DMS153 treated with DMSO at 0.1 percent for 48 hours (cell line): ENCODE data around the gene VGF.

Experiments
- DNase-seq: peaks from one replicate; lab custom pipeline; 2025; ENCODE audit not compliant: unreplicated experiment; lab: John Stamatoyannopoulos, UW

Gene VGF

DNA sequence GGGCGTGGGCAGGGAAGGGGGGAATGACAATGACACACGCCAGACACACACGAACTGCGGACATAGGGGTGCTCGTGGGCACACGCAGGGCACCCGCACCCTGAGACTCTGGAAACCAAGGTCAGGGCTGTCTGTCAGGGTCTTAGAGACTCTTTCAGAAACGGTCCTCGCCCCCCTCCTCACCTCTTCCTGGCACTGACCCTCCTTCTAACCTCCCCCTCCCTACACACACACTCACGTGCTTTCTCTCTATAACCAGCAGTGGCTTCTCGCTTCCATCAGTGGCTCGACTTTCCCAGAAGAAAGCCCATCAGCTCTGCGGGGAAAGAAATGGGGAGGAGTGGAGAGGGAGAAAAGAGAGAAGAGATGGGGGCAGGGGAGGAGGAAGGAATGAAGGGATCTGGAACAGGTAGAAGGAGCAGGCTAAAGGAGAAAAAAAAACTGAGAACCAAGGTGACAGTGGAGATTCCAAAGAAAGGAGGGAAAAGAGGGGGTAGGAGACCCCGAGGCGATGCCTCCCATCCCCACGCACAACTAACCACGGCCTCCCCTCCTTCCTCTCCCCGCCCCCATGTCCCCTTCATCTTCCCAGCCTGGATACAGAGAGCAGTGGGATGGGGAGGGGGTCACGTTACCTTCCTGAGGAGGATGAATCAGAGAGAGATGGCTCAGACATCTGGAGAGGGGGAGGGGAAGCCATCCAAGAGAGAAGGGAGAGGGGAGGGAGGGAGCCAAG lies 1.7 kb upstream of the VGF start:
- DNase-seq, result no peak

DNA sequence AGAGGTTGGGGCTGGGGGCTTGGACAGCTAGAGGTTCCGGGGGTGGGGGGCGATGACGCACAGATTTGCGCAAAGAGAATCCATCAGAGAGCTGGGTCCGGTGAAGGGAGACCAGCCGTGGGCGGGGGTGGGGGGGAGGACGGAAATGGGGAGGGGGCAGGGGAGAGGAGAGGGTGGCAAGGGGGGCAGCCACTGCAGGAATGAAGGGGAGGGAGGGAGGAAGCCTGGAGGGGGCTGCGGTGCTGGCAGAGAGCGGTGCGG lies 1.2 kb upstream of the VGF start:
- no peak for DNase-seq

DNA sequence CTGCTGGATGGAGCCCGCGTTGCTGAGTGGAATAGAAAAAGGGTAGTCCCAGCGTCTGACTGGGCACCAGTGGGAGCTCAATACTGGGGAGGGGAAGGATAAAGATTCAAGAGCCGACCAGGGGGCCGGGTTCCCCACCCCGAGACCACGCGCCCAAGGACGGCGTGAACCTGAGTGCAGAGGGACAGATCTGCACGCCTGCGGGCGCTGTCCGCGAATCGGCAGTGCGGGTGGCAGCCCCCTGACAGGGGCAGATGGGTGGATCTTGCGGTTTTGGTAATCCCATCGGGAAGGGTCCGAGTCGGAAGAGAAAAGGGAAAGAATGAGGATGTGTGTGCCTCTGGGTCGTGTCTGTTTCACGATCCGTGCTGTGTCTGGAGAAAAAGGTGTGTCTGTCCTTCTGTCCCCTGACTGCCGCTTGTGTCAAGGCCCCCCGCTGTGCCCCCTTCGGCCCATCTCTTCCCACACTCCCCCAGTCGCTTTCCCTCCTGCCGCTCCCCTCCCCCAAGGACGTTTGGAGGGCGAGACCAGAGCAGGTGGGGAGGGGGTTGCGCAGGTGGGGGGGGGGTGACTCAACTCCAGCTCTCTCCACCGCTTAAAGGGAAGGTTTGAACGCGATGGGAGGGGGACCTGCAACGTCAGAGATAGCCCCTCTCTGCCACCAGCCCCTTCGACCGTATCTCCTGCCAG lies 734 bp upstream of the VGF start:
- DNase-seq, result no peak

DNA sequence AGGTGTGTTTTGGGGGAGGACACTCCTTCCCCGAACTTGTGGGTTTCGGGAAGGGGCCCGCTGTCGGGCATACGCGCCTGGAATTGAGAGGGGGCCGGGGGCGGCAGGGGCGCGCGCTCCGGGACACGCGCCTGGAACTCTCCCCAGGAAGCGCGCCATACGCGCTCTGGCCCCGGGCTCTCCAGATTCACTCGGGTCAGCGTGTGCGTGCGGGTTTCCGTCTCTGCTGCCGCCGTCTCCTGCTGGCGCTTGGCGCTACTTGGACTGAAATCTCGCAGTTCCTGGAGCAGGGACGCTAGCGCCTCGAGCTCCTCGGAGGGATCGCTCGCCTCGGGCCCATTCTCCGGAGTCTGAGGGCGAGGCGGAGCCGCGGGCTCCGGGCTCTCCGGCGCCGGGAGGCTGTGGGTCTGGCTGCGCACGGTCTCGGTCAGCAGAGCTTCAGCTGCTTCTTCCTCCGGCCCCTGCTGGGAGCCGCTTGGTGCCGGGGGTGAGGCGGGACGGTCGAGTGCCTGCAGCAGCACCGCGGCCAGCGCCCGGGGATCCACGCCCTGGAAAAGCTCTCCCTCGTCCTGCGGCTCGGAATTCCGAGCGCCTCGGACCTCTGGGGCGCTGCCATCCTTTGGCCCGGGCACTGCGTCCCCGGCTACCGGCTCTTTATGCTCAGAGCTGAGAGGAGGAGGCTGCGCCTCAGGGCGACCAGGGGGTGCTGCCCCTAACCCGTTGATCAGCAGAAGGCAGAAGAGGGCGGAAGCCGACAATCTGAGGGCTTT lies 1.1 kb downstream of the VGF start:
- DNase-seq, result no peak

DNA sequence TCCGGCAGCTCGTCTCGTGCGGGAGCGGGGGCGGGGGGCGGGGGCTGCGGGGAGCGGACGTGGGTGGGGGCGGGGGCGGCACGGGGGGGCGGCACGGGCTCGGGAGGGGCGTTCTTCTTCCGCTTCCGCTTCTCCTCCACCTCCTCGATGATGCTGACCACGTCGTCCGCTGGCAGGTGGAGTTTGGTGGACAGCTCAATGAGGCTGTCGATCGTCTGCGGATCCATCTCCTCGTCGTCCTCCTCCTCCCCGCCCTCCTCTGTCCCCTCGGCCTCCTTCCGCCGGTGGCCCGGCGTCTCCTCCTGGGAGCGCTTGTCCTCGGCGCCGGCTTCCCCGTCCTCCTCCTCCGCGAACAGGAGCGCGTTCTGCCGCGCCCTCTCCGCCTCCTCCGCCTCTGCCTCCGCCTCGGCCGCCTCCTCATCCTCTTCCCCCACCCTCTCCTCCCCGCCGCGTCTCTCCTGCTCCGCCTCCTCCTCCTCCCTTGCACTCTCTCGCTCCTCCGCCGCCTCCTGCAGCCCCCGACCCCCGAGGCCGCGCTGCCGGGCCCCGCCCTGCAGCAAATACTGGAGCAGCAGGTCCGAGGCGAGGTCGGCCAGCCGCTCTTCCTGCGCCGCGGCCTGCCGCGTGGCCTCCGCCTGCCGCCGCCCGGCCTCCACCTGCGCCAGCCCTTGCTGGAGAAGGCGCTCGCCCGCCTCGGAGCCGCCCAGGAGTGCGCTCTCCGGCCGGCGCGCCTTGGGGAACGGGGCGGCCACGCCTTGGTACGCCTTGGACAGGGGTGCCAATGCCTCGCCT lies 1.9 kb downstream of the VGF start:
- peak; percentile 58 for DNase-seq

DNA sequence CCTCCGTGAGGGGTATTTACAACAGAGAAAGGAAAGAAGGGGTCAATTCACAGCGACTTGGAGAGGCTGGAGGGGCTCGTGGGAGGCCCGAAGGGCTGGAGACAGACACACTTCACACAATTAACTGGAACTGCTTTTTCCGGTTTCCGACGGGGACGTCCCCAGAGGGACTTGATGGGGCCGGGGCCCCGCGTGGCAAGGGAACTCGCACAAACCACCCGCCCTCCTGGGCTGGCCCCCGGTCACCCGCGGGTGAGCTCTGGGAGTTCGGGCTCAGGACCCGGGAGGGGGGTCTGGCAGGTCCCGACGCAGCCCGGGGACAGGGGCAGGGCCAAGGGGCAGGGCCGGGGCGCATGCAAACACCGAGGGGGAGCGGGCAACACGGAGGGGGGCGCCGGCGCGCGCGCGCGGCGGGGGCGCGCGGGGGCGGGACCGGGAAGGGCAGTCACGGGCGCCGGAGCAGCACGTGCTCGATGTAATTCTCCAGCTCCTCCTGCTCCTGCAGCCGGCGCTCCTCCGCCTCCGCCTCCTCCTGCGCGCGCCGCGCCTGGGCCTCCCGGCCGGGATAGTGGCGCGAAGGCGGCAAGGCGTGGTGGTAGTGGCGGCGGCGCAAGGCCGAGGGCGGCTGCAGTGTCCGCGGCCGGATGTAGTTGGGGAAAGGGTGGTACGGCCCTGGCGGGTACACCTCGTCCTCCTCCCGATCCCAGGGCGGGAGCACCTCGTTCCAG lies 2.7 kb downstream of the VGF start:
- DNase-seq, result no peak

DNA sequence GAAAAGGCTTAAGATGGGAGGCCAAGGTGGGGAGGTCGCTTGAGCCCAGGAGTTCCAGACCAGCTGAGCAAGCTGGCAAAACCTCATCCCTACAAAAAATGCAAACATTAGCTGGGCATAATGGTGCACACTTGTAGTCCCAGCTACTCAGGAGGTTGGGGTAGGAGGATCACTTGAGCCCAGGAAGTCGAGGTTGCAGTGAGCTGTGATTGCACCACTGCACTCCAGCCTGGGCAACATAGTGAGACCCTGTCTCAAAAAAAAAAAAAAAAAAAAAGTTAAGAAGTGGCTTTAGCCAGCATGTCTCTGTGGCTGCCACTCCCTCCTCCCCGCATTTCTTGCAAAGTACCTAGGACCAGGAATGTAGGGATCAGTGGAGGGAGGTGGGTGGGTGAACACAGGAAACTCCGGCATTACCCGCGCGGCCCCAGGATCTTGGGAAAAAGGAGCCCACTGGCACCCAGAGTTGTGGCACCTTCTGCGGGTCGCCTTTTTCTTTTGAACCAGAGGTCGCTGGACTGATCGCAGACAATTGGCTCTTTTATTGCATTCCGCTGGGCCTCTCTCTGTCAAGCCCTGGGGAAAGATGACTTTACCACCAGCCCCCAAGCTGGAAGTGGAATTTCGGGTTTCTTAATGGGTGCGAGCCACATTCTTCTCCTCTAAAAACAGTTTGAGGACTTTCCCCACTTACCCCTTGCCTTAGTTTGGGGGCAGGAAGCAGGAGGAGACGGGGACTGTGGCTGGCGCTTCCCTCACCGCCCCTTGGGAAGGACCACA lies 3.5 kb downstream of the VGF start:
- no peak for DNase-seq

DNA sequence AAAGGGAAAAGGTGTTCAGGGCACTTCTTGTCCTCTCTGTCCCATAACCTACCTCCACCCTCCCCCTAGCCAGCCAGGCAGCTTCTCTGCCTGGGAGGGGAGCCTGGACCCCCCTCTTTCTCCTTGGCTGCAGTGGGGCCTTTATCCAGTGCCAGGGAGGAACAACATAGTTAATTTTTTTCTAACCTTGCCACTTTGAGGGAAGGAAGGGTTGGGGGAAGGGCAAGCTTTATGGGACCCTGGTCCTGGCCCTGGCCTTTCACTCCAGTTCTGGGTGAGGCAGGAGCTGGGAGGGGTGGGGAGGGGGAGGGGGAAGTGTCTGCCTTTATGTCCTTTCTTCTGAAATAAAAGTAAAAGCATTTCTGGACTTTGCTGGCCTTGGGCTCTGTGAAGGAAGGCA lies 4.5 kb downstream of the VGF start:
- DNase-seq, result no peak

DNA sequence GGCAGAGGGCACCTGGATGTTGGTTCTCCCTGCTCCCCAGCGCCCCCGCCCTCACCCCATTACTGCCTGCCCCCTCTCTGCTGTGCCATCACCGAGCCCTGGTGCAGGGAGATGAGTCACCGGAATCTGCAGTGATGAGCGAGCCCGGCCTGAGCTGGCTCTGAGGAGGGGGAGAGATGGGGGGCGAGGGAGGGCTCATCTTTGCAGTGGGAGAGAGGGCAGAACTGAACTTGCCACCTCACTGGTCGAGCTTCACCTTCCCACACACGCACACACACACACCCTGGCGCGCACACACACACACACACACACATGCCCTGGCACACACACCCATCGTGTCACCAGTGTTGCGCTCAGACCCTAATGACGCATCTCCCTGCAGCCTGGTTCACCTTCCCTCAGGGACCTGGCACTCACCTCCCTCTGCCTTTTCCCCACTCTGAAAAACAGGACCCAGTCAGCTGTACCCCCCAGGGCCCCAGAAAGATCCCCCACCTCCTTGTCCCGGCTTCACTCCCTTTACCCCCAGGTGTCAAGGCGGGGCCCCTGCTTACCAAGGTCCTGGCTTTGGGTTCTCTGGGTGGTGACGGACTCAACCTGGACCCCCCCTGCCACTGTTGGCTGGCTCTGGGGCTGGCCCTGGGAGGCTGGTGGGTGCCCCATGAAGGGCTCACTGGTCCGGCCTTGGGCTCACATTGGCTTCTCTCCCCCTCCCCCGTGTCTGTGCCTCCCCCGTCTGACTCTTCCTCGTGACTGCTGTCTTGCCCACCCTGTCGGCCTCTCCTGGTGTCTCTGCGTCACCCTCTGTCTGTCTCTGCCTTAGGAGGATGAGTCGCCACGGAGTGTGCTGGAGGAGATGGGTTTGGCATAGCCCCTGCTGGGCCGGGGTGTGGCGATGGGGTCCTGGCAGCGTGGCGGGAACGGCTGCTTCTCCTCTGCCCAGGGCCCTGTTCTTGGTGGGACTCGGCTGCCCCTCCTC lies 5.4 kb downstream of the VGF start:
- DNase-seq, result no peak

DNA sequence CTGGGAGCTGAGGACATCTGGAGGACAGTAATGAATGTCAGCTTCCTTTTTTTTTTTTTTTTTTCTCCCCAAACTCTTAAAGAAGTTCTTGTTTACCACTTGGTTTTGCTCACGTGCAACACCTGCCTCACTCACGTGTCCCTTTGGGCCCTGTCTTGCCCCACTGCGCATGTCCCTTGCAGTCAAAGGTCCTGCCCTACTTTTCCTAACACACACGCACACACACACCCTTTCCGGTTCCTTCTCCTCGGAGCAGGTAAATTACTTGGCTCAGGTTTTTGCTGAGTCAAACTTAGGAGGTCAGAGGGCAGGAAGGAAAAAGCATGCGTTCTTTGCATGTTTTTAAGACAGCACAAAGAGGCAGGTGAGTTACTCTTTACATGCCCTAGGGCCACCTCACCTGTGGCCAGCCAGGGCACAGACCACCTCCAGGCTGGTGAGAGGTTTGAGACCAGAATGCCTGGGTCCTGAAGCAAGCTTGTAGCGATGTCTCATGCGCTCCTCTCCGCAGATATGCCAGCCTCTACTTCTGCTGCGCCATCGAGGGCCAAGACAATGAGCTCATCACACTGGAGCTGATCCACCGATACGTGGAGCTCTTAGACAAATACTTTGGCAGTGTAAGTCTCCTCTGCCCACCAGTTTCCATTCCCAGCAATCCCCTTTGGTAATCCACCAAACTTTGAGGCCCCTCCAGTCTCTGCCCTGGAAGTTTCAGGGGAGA lies 8.3 kb downstream of the VGF start:
- DNase-seq, result no peak

DNA sequence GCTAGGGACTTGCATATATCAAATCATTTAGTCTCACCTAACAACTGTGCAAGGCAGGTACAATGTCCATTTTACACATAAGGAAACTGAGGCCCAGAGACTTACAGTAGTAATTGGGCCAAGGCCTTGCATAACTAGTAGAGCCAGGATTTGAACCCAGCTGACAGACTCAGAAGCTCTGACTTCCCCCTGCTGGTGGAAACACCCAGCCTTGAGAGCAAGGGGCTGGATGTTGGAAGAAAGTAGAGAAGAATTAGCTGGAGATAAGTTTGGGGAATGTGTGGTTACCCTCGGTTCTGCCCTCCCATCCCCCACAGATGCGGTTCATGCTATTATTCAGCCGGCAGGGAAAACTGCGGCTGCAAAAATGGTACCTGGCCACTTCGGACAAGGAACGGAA lies 9.1 kb downstream of the VGF start:
- no peak for DNase-seq

DNA sequence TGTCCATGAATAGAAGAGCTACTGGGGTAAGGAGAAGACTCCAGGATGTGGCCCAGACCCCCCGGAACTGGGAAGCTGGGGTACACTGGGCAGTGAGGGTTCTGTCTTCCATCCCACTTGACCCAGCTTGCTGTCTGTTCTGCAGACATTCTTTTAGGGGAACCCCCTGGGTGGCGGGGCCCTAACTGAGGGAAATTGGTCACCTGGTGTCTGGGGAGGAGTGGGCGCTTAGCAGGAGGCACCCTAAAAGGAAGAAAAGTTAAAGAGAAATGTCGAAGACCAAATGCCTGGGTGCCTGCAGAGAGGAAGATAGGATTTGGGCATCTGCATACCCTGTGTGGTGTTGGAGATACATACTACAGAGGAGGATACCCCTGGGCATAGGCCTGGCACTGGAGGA lies 10.1 kb downstream of the VGF start:
- DNase-seq, result no peak

DNA sequence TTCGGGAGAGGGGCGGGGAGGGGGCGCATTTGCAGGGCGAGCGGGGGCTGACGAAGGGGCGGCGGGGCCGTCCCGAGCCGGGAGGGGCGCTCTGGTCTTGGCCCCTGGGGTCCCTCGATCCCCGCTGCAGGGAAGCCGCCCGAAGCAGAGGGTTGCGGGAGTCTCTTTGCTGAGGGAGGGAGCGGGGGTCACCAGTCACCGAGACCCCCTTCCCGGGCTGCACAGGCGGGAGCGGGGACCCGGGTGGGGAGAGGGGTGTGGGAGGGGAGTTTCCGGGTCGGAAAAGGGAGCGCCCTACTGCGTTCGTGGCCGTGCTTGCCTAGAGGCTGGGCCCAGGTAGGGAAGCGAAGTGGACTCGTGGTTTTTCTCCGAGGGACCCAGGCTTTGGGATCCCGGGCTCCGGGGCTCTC lies 10.7 kb downstream of the VGF start:
- DNase-seq, result no peak

DNA sequence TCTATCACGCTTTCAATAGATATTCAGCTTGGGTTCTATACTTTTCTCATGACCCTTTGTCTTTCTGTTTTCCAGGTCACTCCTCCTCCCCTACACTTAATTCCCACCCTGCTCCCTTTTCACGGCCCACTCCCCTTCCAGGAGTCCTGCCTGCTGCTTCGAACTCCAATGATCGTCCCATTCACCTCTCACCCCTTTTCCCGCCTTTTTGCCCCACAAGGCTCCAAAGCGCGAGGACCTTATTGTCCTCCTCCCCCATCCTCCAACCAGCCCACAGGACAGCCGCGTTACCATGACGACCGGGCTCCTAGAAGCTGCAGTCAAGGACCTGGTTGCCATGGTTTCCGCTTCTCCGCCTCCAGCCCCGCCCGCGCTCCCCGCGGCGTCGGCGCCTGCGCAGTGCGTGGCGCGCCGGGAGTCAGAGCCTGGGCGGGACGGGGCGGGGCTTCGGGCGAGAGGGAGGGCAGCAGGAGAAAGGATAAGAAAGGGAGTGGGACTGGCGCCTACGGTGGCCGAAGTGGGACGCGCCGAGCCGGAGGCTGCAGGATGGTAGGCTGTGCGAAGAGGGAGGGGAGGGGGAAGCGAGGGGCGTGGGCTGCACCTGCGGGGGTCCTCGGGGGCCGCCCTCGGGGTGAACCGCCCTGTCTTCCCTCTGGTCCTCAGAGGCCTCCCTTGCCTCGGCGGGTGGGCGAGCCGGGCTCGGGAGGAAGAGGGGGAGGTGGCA lies 11.2 kb downstream of the VGF start, which contains the start of gene AP1S1:
Gene AP1S1, plus strand, starts transcription at position 508 of the 724 bp plus-strand sequence. Its CDS starts 39 bp downstream, at position 547.
- peak; percentile 96 for DNase-seq

DNA sequence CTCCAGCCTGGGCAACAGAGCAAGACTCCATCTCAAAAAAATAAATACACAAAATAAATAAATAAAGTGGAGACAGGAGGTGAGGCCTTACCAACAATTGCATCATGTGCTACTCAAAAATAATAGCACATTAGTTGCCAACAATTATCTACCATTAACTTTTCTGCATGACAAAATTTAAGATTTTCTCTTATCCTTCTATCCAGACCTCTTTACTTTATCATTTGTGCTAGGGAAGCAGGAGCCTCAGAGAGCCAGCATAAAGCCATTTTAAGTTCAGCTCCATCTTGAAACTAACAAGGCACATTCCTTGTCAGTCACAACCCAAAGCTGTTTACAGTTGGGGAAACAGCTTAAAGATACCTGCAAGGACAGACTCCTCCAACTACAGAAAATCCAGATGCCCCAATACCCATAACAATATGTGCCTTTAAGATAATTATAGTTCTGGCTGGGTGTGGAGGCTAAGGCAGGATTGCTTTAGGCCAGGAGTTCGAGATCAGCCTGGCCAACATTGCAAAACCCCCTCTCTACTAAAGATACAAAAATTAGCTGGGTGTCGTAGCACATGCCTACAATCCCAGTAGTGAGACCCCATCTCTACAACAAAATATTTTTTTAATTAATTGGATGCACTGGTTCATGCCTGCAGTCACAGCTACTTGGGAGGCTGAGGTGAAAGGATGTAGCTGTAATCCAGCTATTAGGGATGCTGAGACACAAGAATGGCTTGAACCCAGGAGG lies 13.3 kb downstream of the VGF start:
- DNase-seq, result no peak

DNA sequence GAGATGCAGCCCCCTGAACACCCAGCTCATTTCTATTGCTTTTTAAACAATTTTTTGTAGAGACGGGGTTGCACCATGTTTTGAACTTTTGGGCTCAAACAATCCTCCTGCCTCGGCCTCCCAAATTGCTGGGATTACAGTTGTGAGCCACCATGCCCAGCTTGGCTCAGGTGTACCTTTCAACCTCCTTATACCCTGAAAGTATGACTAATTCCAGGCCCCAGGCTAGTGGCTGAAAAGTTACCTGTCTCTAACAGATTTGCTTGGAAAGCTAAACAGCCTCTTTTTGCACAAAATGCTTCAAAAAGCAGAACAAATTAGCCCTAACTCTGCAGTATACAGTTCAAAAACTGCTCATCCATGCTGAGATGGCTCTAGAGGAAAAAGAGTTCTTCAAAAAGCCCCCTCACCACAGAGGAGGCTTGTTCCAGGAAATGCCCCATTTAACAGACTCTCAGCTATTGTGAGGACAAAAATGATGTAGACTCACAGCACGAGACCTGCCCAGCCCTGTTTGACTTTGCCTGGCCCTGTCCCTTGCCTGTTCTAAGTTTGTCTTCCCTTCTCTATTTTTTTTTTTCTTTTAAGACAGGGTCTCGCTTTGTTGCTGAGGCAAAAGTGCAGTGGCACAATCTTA lies 24.5 kb downstream of the VGF start:
- DNase-seq, result no peak
